Keratinocyte (primary cell): ENCODE results near the gene XPOT.
"Not testable (repeated sequence)": the region's sequence is repeated elsewhere in the genome, so short reads cannot be mapped to it uniquely, and the experiment has no call there.

Experiments used
- CTCF ChIP-seq, 3 experiments: IDR thresholded peaks in 1 of 3; conservative IDR thresholded peaks in 1 of 3; optimal IDR thresholded peaks in 1 of 3; 2 replicates in 2 of 3; 3 replicates in 1 of 3; pipeline versions ENCODE3 to v1.5.1; 2011; ENCODE audit warnings: low read length in 3 of 3, mild to moderate bottlenecking in 3 of 3, moderate library complexity in 2 of 3, control low read depth in 1 of 3, inconsistent platforms in 1 of 3; ENCODE audit not compliant: insufficient read depth in 2 of 3; ENCODE audit errors: extremely low read depth in 1 of 3
- EZH2 ChIP-seq: IDR thresholded peaks from one replicate; pipeline ENCODE4 v1.6.1; 2012; ENCODE audit warnings: inconsistent platforms, mild to moderate bottlenecking, low read length, moderate library complexity

GRCh38 chr12:64356209-64356608 lies 48.0 kb upstream of the XPOT start:
- TF ChIP-seq CTCF (optimal IDR thresholded peaks at IDR 0.05 in 1 of 3, IDR thresholded peaks at IDR 0.05 in 1 of 3, conservative IDR thresholded peaks at IDR 0.05 in 1 of 3; ENCODE audit: extremely low read depth in 1 of 3, insufficient read depth in 2 of 3, low read length in 3 of 3); EZH2: not testable (repeated sequence)
